Mononuclear cell (primary cell): ENCODE data around the gene HNF4A. TPM values are rescaled to one million over a fixed set of nuclear protein-coding genes. Genes with fewer than 3 reads are reported as not detected.

Source experiments
- H3K27me3 ChIP-seq: 2 replicates; pipeline ENCODE4 v1.6.0; 2011; ENCODE audit warnings: low read length, control low read depth; ENCODE audit not compliant: insufficient read depth
- H3K4me1 ChIP-seq: 2 replicates; pipeline ENCODE4 v1.5.1; 2011; ENCODE audit warnings: mild to moderate bottlenecking, low read length, control low read depth; ENCODE audit not compliant: insufficient read depth
- H3K4me3 ChIP-seq: 2 replicates; pipeline ENCODE4 v1.5.1; 2011; ENCODE audit warnings: mild to moderate bottlenecking, low read length, moderate library complexity
- H3K9me3 ChIP-seq: 2 replicates; pipeline ENCODE4 v1.5.1; 2011; ENCODE audit warnings: low read depth, mild to moderate bottlenecking, control low read depth, low read length
- total RNA-seq: library from RNA; depleted of rRNA; stranded (reverse); fragments of >200 nt; gene quantifications from one replicate; pipeline ENCODE4 v1.2.3, GENCODE V29; 2012

HNF4A gene
- total RNA-seq, 1 donor: not detected

DNA sequence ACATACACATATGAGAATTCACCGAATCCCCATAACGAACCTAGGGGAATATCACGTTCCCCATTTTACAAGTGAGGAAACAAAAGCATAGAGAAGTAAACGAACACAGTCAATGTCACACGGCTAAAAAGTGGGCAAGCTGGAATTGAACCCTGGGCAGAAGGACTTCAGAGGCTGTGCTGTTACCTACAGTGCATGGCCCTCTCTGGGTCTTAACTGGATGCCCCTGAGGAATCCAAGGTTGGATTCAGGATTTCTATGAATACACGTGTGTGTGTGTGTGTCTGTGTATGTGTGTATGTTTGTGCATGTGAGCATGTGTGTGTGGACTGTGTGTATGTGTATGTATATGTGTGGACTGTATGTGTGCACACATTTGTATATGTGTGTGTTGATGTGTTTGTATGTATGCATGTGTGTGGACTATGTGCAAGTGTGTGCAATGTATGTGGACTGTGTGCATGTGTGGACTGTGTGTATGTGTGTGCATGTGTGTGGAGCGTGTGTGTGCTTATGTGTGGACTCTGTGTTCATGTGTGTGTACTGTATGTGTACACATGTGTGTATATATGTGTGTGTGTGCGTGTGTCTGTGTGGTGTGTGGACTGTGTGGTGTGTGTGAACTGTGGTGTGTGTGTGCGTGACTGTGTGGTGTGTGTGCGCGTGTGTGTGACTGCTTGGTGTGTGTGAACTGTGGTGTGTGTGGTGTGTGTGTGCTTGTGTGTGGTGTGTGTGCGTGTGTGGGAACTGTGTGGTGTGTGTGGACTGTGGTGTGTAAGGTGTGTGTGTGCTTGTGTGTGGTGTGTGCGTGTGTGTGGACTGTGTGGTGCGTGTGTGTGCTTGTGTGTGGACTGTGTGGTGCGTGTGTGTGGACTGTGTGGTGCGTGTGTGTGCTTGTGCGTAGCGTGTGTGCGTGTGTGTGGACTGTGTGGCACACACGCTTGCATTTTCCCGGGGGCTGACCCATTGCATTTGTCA lies 49.0 kb downstream of the HNF4A start:
- no peak overlapping the region for H3K4me3 ChIP-seq
- H3K27me3 ChIP-seq: no peaks in the 10 kb centered on the region
- no peaks in the 10 kb centered on the region for H3K9me3 ChIP-seq
- no peaks in the 10 kb centered on the region for H3K4me1 ChIP-seq

DNA sequence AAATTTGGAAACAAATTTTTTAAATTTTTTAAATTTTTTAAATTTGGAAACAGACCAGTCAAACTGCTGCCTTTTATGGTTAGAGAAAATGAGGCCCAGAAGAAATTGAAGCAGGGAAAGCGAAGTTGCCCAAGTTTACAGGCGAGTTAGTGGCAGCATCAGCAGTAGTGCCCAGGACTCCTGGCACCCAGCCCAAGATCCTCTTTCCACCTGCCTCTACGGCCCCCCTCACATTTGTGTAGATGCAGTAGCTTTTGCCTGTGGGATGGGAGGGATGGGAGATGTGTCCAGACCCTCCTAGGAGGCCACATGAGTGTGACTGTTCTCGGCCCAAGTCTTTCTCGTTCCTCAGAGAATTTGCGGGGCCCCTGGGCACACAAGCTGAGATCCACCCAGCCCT lies 49.8 kb downstream of the HNF4A start:
- H3K4me3 ChIP-seq: no peak overlapping the region
- H3K27me3 ChIP-seq: no peaks in the 10 kb centered on the region
- no peaks in the 10 kb centered on the region for H3K4me1 ChIP-seq
- no peaks in the 10 kb centered on the region for H3K9me3 ChIP-seq

DNA sequence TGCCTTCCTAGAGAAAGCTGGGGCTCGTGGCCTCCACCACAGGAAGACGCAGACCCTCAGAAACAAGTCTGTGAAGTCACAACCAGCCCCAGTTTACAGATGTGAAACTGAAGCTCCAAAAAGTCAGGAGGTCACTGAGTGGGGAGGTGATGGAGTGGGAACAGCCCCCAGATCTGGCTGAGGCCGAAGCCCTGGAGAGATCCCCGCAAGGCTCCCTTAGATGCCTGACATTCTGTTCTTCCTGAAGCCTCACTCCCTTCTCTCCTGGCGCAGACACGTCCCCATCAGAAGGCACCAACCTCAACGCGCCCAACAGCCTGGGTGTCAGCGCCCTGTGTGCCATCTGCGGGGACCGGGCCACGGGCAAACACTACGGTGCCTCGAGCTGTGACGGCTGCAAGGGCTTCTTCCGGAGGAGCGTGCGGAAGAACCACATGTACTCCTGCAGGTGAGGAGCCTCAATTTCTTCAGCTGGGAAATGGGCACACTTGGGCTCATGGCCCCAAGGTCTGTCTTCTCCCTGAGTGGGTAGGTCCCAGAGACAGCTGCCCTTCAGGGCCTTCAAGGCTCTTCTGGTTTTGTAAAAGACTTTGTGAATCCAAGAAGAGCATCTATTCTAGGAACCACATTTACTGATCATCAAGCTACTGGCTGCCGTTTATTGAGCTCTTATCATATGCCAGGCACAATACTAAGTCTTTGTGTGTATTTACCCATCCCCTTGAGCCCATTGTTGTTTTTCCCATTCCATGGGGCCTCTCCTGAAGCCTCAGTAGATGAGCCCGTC lies 50.5 kb downstream of the HNF4A start:
- no peaks in the 10 kb centered on the region for H3K27me3 ChIP-seq
- no peaks in the 10 kb centered on the region for H3K4me1 ChIP-seq
- no peaks in the 10 kb centered on the region for H3K9me3 ChIP-seq
- H3K4me3 ChIP-seq: no peak overlapping the region

DNA sequence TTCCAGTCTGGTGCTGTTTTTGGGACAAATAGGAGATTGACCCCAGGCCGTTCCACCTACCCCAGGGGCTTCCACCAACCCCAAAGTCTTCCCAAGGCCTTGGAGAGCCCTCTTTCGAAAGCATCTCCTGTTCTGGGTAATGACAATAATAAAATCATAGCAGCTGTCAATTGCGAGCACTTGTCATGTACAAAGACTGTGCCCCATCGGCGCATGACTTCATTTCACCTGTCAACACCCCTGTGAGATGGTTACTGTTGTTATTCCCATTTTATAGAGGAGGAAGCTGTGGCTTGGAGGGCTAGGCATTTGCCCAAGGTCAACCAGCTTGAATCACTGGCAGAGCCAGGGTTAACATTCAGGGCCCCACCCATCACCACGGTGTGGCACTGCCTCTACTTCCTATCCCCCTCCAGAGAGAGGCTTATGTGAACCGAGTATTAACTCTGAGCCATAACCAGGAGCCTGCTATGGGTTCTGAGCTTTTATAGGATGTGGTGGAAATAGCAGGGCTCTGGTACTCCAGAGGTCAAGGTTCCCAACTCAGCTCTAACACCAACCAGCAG lies 51.2 kb downstream of the HNF4A start:
- H3K4me1 ChIP-seq: no peaks in the 10 kb centered on the region

DNA sequence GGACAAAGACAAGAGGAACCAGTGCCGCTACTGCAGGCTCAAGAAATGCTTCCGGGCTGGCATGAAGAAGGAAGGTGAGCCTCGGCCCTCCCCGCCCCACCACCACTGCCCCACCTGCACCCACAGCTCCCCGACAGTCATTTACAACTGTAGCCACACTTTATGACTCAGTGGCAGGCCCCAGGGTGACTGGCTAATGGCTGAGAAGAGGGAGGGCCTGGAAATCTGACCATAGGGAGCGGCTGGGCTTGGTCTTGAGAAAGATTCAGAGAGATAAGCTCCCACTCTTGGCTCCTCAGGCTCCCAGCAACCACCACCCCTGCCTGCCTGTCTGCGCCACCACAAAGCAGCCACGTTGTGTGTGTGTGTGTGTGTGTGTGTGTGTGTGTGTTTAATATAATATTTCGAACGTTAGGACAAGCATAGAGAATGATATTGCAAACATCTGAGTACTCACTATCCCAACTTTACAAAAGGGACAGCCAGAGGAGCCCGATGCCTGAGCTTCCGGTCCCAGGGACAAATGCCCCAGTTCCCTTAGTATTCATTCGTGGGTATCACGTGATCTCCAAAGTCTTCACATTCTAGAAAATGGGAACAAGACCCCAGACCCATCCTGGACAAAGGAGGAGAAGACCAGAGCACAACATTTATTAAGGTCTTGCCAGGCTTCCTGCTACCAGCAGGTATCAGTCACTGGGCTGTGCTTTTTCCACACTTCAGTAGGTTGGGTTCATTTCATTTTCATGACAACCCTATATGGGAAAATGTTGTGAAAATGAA lies 52.1 kb downstream of the HNF4A start:
- Histone ChIP-seq H3K4me3 (no peak overlapping the region), H3K9me3 (no peaks in the 10 kb centered on the region), H3K27me3 (no peaks in the 10 kb centered on the region), H3K4me1 (no peaks in the 10 kb centered on the region)

More for the DNA sequence above, 51.2 kb downstream of the HNF4A start:
- Histone ChIP-seq H3K27me3 (no peaks in the 10 kb centered on the region), H3K4me3 (no peak overlapping the region), H3K9me3 (no peaks in the 10 kb centered on the region)

DNA sequence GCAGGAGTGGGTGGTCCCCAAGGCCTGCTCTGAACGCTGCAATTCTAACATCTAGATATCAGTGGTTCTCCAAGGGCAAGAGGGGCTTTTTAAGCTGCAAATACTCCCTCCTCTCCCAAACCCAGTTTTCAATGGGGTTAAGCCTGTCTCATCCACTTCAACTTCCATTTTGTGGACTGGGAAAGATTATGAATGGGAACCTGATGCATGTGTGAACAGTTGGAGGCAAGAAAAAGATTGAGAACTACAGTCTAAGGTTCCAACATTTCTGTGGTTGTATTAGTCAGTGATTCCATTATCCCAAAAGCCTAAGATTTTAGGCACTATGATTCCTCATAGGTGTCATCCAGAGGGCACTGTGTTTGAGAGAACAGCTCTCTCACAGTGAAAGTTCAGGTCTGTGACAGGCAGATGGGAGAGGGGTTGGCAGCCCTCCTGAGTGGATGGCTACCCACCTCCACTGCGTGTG lies 53.7 kb downstream of the HNF4A start:
- Histone ChIP-seq H3K4me1 (no peaks in the 10 kb centered on the region), H3K9me3 (no peaks in the 10 kb centered on the region), H3K27me3 (no peaks in the 10 kb centered on the region), H3K4me3 (no peak overlapping the region)

DNA sequence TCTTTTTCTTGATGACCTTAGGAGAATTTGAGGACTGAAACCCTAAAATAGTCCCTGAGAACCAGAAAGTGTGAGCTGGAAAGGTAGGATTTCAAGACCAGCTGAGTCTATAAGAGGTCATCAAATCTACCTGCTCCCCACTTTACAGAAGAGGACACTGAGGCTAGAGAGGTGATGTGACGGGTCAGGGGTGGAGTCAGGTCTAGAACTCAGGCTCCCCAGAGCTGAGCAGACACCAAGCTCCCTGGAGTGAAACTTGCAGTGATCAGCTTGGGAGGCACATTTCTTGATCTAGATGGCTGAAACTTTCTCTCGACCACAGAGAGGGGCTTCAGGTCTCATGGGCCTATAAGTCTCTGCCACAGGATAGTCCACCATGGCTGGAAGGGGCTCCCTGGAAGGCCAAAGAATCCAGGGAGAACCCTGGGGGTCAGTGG lies 55.1 kb downstream of the HNF4A start:
- Histone ChIP-seq H3K27me3 (no peaks in the 10 kb centered on the region), H3K4me3 (no peak overlapping the region), H3K4me1 (no peaks in the 10 kb centered on the region), H3K9me3 (no peaks in the 10 kb centered on the region)

DNA sequence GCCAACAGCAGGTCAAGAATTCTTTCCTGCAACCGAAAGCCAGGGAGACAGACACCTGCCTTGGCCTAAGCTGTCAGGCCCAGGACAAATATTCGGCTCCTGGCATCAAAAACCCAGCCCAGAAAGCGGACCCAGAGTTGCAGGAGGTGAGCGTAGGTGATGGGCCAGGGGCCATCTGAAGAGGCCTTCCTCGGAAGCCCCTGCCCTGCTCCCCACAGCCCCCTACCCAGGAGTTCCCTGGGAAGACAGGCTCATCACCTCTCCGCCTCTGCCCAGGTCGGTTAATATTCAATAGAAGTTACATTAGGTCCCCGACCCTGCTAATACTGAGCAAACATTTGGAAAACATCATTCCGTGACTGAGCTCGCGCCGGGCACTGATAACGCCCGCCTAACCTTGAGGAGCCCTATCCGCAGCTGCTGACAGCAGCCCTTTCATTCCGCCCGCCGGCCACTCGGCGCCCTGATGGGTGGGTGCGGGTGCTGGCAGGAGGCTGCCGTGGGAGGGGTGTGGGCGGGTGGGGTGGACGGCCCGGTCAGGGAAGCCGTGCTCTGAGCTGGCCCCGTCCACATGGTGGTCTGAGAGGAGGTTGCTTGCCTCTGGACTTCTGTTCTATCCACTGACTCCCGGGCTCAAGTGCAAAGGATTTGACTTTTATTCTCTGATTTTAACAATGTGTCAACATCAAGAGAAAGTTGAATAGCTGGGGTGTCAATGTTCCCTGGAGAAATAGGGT lies 55.7 kb downstream of the HNF4A start:
- H3K27me3 ChIP-seq: no peaks in the 10 kb centered on the region
- no peak overlapping the region for H3K4me3 ChIP-seq
- no peaks in the 10 kb centered on the region for H3K4me1 ChIP-seq
- H3K9me3 ChIP-seq: no peaks in the 10 kb centered on the region

DNA sequence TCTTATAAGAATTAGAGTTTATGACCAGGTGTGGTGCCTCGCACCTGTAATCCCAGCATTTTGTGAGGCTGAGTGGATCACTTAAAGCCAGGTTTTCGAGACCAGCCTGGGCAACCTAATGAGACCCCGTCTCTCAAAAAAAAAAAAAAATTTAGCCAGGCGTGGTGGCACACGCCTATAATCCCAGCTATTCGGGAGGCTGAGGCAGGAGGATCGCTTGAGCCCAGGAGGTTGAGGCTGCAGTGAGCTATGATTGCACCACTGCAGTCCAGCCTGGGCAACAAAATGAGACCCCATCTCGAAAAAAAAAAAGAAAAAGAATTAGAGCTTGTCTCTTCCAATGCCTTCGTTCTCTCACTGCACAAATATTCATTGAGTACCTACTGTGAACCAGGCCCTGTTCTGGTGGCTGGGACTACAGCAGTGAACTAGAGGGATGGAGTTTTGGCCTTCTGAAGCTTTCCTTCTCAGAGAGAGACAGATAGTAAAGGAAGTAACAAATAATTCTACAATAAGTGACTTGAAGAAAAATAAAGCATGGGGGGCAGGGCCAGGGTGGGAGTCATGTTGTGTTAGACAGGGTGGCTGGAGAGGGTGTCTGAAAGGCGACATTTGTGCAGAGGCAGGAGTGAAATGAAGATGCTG lies 56.4 kb downstream of the HNF4A start:
- Histone ChIP-seq H3K27me3 (no peaks in the 10 kb centered on the region), H3K9me3 (no peaks in the 10 kb centered on the region), H3K4me1 (no peaks in the 10 kb centered on the region), H3K4me3 (no peak overlapping the region)

DNA sequence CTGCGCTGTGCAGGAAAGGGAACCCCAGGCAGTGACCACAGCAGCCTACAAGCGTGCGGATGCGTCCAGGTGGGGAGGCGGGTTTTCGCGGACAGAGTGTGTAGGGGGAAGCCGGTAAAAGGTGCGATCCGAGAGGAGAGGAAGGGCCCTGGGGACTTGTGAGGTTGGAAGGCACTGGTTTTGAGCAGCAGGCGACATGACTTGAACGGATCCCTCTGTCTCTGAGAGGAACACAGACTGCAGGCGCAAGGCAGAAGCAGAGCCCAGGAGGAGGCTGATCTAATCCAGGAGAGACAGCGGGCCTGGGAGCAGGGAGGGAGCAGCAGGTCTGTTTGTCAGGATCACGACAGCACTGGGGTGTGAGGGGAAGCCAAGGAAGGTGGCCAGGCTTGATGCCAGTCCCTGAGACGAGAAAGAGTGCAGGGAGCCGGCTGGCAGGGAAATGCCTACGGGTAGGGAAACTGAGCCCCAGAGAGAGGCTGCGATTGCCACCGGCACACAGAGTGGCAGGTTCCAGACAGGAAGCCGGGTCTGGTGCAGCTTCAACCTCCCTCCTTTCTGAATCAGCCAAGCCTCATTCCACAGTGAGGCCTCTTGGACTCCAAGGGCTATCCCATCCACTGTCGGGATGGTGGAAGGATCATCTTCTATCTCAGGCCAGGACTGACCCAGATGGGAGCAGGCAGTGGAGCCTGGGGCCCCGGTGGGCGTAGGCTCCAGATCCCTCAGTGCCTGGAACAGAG lies 57.1 kb downstream of the HNF4A start:
- no peaks in the 10 kb centered on the region for H3K27me3 ChIP-seq
- H3K4me1 ChIP-seq: no peaks in the 10 kb centered on the region
- H3K4me3 ChIP-seq: no peak overlapping the region
- no peaks in the 10 kb centered on the region for H3K9me3 ChIP-seq

DNA sequence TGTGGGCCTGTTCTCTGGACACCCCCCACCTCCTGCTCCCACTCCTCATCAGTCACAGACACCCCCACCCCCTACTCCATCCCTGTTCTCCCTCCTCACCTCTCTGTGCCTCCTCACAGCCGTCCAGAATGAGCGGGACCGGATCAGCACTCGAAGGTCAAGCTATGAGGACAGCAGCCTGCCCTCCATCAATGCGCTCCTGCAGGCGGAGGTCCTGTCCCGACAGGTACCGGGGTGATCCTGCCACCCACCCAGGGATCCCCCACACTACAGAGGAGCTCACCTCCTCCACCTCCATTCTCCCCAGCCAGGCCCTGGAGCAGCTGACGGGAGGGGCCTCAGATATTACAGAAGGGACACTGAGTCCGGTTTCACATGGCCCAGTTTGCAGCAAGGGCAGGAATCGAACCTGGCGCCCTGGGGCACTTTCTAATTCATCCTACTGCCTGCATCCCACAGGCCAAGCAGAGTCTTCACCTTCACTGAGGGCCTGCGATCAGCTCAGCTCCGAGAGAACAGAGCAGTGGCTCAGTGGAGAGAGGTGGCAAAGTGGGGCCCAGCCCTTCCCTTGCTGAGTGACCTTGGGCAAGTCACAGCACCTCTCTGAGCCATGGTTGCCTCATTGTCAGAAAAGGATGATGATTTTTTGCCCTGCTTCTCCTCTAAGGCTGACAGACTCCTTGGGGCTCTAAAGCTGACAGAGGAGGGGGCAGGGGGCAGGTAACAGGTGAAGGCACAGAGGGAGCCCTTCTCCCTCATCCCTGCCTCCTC lies 58.3 kb downstream of the HNF4A start:
- H3K27me3 ChIP-seq: no peaks in the 10 kb centered on the region
- H3K9me3 ChIP-seq: no peaks in the 10 kb centered on the region
- H3K4me1 ChIP-seq: no peaks in the 10 kb centered on the region
- H3K4me3 ChIP-seq: no peak overlapping the region

DNA sequence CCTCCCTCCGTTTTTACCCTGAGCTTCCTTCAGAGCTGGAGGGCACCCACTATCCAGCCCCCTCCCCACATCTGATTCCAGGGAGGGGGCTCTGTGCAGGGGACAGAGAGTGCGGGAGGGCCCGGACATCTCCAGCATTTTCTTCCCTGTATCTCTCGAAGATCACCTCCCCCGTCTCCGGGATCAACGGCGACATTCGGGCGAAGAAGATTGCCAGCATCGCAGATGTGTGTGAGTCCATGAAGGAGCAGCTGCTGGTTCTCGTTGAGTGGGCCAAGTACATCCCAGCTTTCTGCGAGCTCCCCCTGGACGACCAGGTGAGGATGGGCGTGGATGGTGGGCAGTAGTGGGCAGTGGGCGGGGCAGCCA lies 58.8 kb downstream of the HNF4A start:
- no peak overlapping the region for H3K4me3 ChIP-seq
- no peaks in the 10 kb centered on the region for H3K4me1 ChIP-seq
- no peaks in the 10 kb centered on the region for H3K27me3 ChIP-seq
- no peaks in the 10 kb centered on the region for H3K9me3 ChIP-seq
